Esophagus mucosa (tissue), 1 donor: ENCODE data around the gene SRPK3. TPM values are rescaled to one million over a fixed set of nuclear protein-coding genes. Genes with fewer than 3 reads are reported as not detected.
A peak's percentile ranks its signal among the peaks of the same experiment; 100 is the strongest.
"Not testable (repeated sequence)": the region's sequence is repeated elsewhere in the genome, so short reads cannot be mapped to it uniquely, and the experiment has no call there.

Experiments used
- ATAC-seq: fragments of 200-7000 bp; cut with Tn5 transposase; one replicate; pipeline ENCODE4 v1.9.1; 2020
- total RNA-seq: library from RNA; stranded (reverse); gene quantifications from one replicate; pipeline ENCODE4 v1.2.4, GENCODE V29; 2023
- donor health status: DM: yes; HTN: yes; CAD: no.

Gene SRPK3
- total RNA-seq, 1 donor from 2014 or later = 0.12 TPM

- no peak for ATAC-seq
Measured at GRCh38 chrX:153813161-153813560, 32.3 kb downstream of the SRPK3 start.

- no peak for ATAC-seq
Measured at GRCh38 chrX:153814591-153815315, 33.9 kb downstream of the SRPK3 start.

GRCh38 chrX:153816831-153817690 lies 36.2 kb downstream of the SRPK3 start:
- no peak for ATAC-seq

GRCh38 chrX:153818064-153818463 lies 37.2 kb downstream of the SRPK3 start:
- ATAC-seq = not testable (repeated sequence)

GRCh38 chrX:153818571-153819383 lies 37.9 kb downstream of the SRPK3 start:
- ATAC-seq = peak; percentile 34

- ATAC-seq = no peak
Measured at GRCh38 chrX:153819384-153820040, 38.7 kb downstream of the SRPK3 start.

- ATAC-seq = no peak
Measured at GRCh38 chrX:153820601-153821000, 39.8 kb downstream of the SRPK3 start.

GRCh38 chrX:153821066-153821465 lies 40.2 kb downstream of the SRPK3 start:
- no peak for ATAC-seq

- no peak for ATAC-seq
Measured at GRCh38 chrX:153824348-153824747, 43.5 kb downstream of the SRPK3 start.

GRCh38 chrX:153825042-153825441 lies 44.2 kb downstream of the SRPK3 start:
- ATAC-seq = no peak

- no peak for ATAC-seq
Measured at GRCh38 chrX:153827016-153827415, 46.2 kb downstream of the SRPK3 start.

GRCh38 chrX:153827903-153828302 lies 47.1 kb downstream of the SRPK3 start:
- no peak for ATAC-seq

- ATAC-seq = no peak
Measured at GRCh38 chrX:153828308-153828707, 47.5 kb downstream of the SRPK3 start.

- ATAC-seq = no peak
Measured at GRCh38 chrX:153828723-153829548, 48.1 kb downstream of the SRPK3 start.

- ATAC-seq = no peak
Measured at GRCh38 chrX:153829549-153829798, 48.6 kb downstream of the SRPK3 start.

GRCh38 chrX:153829799-153830639 lies 49.2 kb downstream of the SRPK3 start, which contains the start of gene PDZD4:
Gene PDZD4 (minus strand): TSS chrX:153830544. CDS start chrX:153830298, 246 bp downstream.
- ATAC-seq = peak; percentile 24

- no peak for ATAC-seq
Measured at GRCh38 chrX:153830640-153831428, 50.0 kb downstream of the SRPK3 start.

- no peak for ATAC-seq
Measured at GRCh38 chrX:153831429-153832150, 50.7 kb downstream of the SRPK3 start.

GRCh38 chrX:153832728-153833127 lies 51.9 kb downstream of the SRPK3 start:
- ATAC-seq = no peak
